GM19193 (cell line): Measurements from ENCODE around the gene MEF2C.

Experiments used
- POLR2A ChIP-seq: IDR thresholded peaks from 4 replicates; pipeline ENCODE4 v1.6.1; 2011; ENCODE audit not compliant: insufficient read depth, insufficient read length; ENCODE audit errors: extremely low read depth

The MEF2C gene

DNA sequence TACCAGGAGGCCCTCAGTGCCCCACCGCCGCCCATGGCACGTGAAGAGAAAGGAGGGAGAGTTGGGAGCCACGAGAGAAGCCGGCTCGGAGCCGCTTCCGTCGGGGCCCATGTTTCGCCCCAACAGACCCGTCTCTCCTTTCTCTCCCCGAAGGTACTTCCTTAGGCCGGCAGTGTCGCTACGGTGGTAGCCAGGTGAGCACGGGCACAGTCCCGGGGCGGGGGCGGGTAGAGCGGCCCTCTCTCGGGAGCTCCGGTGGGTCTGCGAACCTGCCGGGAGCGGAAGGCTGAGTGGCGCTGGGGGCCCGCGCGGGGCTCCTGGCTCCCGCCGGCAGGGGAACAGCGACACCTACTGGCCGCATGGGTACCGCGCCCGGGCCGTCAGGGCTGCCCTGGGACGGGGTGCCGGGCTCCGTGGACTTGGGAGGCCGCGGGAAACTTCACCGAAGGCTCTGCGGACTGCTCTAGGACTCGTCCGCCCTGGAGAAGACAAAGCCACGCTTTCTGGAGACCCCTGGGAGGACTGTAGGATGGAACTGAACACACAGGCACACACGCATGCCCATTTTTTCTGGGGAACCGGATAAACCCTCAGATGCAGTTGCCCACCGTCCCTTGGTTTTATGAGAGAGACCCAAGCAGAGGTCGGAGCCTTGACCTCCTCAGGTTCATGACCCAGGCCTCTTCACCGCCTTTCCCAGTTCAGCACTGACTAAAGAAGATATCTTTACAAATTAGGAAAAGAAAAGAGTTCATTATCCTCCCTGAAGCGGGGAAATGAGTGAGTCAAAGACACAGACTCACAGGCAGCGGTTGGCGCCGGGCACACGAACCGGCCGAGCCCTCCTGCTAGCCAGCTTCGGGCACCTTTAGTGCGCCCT lies 202.5 kb downstream of the MEF2C start:
- TF ChIP-seq POLR2A = no peak

DNA sequence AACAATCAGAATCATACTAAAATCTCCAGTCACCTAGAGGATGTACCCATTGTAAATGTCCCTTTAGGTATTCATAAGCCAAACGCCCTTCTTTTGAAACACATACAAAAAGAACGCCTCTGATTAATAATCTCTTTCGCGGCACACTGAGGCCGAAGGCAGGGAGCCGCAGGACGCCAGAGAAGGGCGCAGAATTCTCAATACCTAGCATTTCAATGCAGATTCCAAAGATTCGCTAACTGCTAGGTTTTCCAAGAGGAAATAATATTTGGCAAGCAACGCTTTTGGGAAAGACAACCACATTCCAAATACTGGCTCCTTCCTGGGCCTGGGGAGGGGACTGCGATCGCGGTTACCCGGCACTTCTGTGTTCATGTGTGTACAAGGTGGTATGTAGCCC lies 203.3 kb downstream of the MEF2C start:
- TF ChIP-seq POLR2A = no peak

DNA sequence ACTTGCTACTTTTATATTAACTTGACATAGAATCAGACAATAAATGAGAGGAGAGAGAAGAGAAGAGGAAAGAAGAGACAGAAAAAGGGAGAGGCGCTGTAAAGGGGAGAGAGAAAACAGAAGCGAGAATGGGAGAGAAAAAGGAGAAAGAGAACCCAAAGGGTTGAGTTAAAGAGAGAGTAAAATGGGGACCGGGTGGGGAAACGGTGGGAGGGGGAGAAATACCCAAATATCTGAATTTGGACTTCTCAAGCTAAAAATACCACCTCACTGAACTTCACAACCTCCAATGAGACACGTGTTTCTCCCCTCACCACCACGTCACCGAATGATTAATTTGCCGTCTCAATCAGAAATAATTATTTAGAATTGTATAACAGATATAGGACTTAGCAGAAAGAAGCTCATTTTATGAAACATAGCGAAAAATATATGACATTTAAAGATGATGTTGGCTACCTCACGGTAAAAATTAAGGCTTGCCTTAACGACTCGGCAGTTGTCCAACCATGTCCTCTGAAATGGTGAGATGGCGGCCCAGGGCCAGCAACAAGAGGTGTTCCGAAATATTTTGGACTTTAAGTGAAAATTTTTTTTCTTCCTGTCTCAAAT lies 204.1 kb downstream of the MEF2C start:
- TF ChIP-seq POLR2A = no peak

DNA sequence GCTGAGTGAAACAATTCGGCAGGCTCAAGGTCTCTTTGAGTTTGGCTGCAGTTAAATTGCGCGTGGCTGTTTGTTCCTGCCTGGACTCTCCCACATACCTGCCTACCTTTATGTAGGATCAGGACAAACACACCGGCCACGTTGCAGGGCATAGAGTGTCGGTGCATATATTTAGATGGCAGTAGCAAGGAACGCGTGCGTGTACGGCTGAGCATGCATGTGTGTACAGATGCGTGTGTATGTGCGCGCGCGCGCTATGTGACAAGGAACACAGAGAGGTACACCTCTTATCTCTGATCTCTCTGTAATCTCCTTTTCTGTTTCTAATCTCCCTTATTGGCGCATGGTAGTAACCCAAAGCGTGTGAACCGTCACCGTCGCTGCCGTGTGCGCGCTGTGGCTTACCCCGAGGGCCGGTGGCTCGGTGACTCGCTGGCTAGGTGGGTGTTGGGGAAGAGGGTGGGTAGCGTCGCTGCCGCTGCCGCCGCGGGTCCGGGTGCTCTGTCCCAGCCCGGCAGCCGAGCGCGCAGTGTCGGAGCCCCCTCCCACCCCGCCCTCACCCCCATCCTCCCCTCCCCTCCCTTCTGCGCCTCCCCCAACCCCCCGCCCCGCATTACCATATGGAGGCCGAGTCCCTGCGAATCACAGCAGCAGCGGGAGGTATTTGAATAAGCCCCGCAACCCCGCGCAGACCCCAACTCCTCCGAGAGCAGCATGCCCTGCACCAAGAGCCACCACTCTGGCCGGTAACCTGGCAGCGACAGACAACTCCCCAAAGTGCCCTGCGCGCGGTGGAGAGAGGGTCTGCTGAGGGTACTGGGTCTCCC lies 204.8 kb downstream of the MEF2C start:
- no peak for TF ChIP-seq POLR2A

DNA sequence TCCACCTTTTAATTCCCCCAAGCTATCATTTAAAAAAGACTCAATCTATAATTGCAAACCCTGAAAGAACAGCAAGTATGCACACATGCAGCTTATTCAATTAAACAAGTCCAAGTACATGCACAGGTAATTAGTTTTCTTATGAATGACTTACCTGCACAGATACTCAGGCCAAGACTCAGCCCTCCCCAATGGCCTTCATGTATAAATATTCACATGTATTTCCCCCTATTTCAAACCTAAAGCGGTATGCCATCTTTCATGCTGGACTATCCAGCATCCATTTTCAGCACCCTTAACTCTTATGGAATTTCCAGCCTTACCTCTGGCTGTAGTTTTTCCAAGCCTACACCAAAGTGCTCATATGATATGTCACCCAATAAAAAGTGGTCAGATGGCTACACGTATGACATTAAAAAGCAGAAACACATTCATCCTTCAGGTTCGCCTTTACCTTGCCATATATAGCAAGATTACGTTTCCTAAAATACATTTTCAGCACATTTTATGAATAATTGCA lies 205.5 kb downstream of the MEF2C start:
- TF ChIP-seq POLR2A = no peak

DNA sequence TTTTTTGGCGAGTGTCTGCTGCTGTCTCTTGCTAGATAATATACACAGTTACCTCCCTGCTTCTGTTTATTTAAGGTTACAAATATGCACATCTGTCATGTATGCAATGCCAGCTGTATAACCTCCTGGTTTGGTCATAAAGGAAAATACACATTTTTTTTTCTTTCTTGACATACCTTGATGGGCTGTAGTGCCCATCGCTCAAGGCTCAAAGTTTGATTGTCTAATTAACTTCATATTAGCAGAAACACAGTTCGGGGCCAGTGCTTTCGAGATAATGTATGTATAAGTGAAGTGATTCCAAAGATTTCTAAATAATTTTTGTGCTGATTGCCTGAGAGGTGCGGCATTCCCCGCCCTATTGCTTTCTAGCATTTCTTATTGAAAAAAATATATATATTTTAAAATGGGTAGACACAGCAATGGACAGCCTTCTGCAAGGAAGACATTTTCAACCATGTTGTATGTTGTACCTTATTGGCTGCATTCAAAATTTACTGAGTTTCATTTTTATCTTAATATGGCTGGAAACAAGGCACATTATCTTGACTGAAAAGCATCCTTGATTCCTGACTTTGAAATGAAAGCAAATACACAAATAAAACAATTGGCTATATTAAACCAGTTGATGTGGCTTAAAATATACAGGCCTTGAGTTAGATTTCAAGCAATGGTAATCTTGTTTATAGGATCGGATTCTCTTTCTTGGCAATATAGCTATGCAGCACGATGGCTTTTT lies 206.2 kb downstream of the MEF2C start:
- TF ChIP-seq POLR2A = no peak

DNA sequence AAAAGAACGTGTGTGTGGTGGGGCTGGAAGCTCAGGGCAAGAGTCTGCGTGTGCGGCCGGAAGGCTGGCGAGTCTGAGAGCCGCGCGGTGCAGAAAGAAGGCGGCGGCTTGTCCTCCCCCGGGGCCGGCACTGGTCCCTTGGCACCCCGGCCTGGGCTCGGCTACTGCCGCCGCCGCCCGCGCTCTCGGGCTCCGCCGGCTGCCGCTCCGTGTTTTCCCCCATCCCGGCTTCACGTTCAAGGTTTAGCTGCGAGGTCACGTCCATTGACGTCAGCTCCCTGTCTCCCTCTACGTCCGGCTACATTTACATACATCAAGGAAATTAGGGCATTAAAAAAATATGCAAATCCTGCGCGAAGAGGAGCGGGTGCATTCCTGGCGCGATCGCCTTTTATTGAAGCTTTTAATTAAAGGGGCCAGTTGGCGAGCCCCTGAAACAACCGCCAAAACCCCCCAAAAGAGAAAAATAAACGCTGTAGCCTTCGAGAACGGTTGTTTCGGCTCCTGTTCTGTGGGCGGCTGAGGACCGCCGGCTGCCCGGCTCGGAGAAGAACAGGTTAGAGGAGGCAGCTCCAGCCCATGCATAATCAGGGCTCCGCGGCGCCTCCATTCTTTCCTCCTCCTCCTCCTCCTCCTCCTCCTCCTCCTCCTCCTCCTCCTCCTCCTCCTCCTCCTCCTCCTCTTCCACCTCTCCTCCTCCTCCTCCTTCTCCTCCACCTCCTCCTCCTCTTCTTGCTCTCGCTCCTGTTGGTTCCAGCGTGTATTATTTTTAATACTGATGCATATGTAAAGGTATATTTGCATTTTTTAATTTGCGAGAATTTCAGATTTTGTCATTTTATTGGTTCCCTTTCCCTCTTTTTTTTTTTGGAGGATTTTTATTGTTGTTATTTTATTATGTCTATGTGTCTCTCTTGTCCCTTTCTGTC lies 207.0 kb downstream of the MEF2C start:
- TF ChIP-seq POLR2A = no peak

DNA sequence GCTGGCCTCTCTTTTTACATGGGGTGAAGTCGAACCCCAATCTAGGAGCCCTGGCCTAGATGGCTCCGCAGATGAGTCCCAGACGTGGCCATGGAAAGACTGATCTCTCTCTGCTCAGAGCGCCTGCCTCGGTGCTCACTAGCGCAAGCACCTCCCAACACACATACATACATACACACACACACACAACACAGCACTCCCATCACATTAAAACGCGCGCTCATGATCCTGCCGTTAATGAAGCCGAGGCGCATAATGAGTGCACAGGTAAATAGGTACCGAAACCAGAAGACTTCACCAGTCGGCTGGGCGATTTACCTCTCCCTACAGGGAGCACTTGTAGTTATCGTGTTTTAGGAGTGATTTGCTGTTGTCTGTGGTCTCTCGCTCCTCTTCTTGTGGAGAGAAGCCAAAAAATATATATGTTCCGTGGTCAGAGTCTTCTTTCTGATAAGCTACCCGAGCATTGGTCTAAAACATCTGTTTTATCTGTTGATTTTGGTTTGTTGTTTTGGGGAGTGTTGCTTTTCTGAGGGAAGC lies 207.7 kb downstream of the MEF2C start:
- no peak for TF ChIP-seq POLR2A

DNA sequence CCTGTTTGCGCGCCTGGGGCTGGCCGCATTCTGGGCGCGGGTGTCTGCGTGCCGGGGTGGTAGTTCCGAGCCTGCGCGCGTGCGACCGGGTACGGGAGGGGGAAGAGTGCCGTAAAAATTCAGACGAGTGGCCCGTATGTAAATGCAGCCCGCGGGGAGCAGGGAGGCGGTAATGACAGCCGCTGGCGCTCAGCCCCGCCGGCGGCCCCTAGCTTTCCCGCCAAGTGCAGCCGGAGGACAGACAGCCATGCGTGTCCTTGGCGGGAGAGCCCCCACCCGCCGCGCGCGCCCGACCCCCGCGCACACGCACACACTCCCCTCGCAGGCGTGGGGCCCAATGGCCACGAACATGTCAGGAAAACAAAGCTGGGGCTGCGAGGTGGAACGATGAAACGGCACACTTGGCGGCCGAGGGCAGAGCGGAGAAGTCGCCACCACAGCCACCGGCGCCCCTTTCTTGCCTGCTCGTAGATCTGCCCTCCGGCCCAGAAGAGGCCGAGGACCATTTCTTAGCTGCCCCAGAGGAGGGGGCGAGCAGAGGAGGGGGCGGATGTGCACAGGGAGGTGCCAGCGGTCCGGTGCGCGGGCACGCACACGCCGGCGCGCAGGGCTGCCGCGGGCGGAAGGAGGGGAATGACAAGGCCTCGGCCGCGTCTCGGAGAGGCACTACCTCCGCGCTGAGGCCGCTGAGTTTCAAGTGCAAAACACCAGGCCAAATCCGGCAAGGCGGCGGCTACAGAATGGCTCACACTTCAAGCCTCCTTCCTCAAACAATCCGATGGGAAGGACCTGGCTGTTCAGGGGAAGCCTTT lies 208.4 kb downstream of the MEF2C start:
- TF ChIP-seq POLR2A = peak; percentile 36

DNA sequence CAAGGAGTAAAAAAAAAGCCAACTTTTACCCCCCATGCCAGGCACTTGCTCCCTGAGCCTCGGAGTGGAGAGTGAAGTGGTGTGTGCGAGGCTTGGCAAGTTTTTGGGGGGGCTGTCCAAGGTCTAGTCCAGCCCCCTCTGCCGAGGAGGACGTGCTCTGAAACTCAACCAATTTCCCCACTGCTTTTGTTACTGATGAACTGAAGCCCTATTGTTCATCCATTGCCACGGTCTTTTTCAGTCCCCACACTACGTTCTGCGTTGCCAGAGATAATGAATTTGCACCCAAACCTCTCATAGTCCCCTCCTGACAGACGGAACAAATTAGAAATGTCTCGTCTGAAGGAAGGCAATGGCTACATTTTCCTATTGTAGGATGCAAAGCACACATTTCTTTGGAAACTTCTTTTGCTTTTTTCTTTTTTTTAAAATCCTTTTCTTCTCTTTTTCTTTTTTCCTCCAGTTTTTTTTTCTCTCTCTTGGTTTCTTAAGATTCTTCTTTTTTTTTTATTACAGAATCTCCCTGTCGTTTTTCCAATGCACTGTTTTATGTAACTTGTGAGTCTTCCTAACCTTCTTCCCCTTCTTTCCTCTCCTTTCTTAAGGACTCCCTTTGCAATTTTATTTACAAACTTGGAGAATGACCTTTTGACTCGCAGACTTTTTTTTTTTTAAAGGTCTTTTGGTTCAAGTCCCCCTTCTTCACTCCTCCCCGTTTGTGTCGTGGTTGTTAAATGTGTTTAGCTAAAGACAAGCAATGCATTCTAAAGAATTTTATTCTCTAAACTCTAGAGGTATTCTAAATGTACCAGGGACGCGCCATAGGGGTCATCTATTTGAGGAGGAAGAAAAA lies 209.5 kb downstream of the MEF2C start:
- TF ChIP-seq POLR2A = no peak

DNA sequence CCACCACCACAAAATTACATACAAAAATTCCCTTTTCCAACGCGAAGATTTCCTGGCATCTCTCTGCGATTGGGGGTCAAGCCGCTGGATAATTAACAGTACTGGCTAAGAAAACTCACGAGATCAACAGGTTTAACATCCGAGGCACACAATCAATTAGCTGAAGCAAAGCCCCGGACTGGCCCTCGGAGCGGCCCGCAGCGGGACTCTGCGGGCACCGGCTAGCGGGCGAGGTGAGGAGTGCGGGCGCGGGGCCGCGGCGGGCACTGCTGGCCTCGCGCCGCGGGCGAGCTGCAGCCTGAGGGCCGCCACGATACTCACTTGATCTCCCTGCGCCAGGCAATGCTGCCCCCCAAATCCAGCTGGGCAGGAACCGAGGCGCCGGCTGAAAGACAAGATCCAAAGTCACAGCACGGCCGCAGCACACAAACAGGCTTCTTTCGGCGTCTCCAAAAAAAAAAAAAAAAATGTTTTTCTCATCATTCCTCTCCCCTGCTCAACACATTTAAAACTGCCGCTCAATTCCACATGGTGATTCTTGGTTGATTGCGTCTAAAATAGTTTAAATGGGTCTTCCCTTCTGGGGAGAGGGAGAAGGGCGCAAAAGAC lies 210.2 kb downstream of the MEF2C start:
- no peak for TF ChIP-seq POLR2A
